KOPT-K1 (cell line): ENCODE results near the gene RAB5B.
"Not testable (repeated sequence)": the region's sequence is repeated elsewhere in the genome, so short reads cannot be mapped to it uniquely, and the experiment has no call there.

Source experiments
- H3K27ac ChIP-seq: fragments of 200-600 bp; sonication (generic); 2 replicates; pipeline ENCODE4 v1.5.1; 2016; ENCODE audit warnings: antibody characterized with exemption, mild to moderate bottlenecking, low read depth, low read length; ENCODE audit not compliant: poor library complexity, severe bottlenecking
- H3K36me3 ChIP-seq: fragments of 200-600 bp; sonication (generic); 2 replicates; pipeline ENCODE4 v1.5.1; 2017; ENCODE audit warnings: antibody characterized with exemption, mild to moderate bottlenecking, low read length, moderate library complexity; ENCODE audit not compliant: insufficient read depth
- H3K9me3 ChIP-seq: fragments of 200-600 bp; sonication (generic); 2 replicates; pipeline ENCODE4 v1.5.1; 2017; ENCODE audit warnings: antibody characterized with exemption, low read length, mild to moderate bottlenecking; ENCODE audit not compliant: insufficient read depth, poor library complexity, severe bottlenecking

Gene RAB5B

GRCh38 chr12:56040963-56041551, 67.2 kb downstream of the RAB5B start:
- H3K36me3 ChIP-seq, result peaks cover 36% of the 10 kb centered on the region
- H3K9me3 ChIP-seq, result no peaks in the 10 kb centered on the region
- peak overlapping the region; percentile 90 for H3K27ac ChIP-seq

DNA sequence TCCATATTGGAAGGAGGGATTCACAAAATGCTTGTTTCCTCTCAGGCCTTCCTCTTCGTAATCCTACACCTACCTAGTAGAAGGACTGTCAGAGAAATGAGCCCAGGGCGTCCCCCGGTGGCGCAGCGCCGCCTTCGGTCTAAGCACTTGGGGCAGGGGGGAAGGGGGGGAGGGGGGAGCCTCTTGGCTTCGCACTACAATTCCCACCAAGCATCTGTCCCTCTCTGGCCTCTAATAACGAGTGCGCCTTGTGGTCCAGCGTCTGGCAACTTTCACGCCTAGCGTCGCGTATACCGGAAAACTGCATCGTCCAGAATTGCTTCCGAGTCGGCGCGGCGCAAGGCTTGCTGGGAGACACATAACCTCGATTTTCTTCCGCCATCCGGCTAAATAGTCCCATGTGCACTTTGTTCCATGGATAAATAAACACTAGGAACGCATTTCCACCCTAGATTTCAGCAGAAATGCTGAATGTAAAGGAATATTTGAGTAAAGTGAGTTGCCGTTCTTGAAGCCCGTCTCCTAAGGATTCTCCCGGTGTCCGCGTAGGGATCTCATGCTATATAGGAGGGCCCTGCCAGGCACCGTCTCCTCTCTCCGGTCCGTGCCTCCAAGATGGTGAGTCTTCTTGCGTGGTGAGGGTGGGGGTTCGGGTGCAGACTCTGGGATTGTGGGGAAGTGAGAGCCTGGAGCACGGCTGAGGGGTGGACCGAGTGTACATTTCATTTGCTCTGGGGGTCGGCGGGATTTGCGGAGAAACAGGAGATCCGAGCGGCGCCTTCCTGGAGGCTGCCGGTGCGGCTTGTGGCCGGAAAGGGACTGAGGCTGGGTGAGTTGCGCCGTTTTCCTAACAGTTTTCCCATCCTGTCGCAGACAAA, 67.9 kb downstream of the RAB5B start, which contains the start of gene RPS26:
RPS26 (plus strand) TSS at position 367 of the 878 bp plus-strand sequence; CDS start at position 616, 249 bp downstream.
- H3K27ac ChIP-seq, result peak within 1 kb of the TSS; percentile 90
- H3K9me3 ChIP-seq, result no peaks in the 10 kb centered on the region
- H3K36me3 ChIP-seq, result peaks cover 43% of the 10 kb centered on the region

DNA sequence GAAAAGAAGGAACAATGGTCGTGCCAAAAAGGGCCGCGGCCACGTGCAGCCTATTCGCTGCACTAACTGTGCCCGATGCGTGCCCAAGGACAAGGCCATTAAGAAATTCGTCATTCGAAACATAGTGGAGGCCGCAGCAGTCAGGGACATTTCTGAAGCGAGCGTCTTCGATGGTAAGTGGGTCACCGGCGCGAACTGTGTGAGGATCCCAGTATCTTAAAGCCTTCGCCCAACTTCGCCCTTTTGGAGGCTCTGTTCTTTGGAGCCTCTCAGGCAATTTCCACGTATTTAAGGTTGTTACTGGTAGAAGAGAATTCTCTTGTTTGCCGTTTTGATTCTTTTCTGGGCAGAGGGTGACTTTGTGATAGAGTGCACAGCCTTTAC, 68.5 kb downstream of the RAB5B start:
- H3K27ac ChIP-seq, result peak overlapping the region; percentile 90
- H3K36me3 ChIP-seq, result peaks cover 44% of the 10 kb centered on the region
- not testable (repeated sequence) for H3K9me3 ChIP-seq

DNA sequence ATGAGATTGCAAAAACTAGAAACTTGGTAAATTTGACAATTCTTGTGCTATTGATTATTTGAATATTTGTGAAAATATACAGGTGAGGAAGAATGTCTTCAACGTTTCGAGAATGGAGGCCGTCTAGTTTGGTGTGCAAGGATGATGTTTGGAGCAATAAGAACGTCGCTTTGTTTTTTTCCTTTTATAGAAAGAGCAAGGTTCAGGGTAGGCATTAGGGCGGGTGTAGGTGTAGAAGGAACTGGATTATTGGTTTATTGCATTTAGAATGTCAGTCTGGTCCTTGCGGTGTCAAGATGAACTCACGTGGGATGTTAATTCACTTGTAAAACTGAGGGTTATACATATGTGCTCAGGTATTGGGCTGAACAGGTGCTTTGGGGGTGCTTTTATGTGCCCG, 69.0 kb downstream of the RAB5B start:
- peaks cover 44% of the 10 kb centered on the region for H3K36me3 ChIP-seq
- peak overlapping the region; percentile 90 for H3K27ac ChIP-seq
- H3K9me3 ChIP-seq, result no peaks in the 10 kb centered on the region
